ENCODE data around the gene MPST.
A peak's percentile ranks its signal among the peaks of the same experiment; 100 is the strongest.

Gene MPST

GRCh38 chr22:37072673-37073072 lies 53.1 kb downstream of the MPST start:
- H3K27ac ChIP-seq, result no peak overlapping the region
- TF ChIP-seq, protein P1, sequence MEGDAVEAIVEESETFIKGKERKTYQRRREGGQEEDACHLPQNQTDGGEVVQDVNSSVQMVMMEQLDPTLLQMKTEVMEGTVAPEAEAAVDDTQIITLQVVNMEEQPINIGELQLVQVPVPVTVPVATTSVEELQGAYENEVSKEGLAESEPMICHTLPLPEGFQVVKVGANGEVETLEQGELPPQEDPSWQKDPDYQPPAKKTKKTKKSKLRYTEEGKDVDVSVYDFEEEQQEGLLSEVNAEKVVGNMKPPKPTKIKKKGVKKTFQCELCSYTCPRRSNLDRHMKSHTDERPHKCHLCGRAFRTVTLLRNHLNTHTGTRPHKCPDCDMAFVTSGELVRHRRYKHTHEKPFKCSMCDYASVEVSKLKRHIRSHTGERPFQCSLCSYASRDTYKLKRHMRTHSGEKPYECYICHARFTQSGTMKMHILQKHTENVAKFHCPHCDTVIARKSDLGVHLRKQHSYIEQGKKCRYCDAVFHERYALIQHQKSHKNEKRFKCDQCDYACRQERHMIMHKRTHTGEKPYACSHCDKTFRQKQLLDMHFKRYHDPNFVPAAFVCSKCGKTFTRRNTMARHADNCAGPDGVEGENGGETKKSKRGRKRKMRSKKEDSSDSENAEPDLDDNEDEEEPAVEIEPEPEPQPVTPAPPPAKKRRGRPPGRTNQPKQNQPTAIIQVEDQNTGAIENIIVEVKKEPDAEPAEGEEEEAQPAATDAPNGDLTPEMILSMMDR (conservative IDR thresholded peaks at IDR 0.05), result no peak

GRCh38 chr22:37074537-37074936 lies 55.0 kb downstream of the MPST start:
- no peak overlapping the region for H3K27ac ChIP-seq
- TF ChIP-seq, protein P1 (conservative IDR thresholded peaks at IDR 0.05), result no peak

- TF ChIP-seq, protein P1 (conservative IDR thresholded peaks at IDR 0.05), result no peak
- H3K27ac ChIP-seq, result no peak overlapping the region
Observed at GRCh38 chr22:37075046-37075445, 55.5 kb downstream of the MPST start.

DNA sequence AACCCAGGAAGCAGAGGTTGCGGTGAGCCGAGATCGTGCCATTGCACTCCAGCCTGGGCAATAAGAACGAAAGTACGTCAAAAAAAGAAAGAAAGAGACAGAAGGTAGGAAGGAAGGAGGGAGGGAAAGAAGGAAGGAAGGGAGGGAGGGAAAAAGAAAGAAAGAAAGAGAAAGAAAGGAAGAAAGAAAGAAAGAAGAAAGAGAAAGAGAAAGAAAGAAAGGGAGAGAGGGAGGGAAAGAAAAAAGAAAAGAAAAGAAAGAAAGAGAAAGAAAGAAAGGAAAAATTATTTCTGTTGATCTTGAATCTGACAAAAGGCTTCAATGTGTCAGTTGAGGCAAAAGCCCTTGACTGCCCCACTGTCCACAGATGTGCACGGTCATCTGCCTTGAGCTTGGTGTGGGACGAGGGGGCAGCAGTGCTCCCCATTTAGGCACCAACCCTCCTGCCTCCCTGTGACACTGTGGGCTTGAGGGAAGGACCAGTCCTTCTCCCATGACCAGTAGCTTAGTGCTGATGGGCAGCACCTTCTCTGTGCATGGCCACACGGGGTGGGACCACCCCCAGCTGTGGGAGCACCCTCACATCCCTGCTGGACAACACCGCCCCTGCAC lies 56.4 kb downstream of the MPST start:
- no peak overlapping the region for H3K27ac ChIP-seq
- TF ChIP-seq, protein P1 (conservative IDR thresholded peaks at IDR 0.05), result no peak

DNA sequence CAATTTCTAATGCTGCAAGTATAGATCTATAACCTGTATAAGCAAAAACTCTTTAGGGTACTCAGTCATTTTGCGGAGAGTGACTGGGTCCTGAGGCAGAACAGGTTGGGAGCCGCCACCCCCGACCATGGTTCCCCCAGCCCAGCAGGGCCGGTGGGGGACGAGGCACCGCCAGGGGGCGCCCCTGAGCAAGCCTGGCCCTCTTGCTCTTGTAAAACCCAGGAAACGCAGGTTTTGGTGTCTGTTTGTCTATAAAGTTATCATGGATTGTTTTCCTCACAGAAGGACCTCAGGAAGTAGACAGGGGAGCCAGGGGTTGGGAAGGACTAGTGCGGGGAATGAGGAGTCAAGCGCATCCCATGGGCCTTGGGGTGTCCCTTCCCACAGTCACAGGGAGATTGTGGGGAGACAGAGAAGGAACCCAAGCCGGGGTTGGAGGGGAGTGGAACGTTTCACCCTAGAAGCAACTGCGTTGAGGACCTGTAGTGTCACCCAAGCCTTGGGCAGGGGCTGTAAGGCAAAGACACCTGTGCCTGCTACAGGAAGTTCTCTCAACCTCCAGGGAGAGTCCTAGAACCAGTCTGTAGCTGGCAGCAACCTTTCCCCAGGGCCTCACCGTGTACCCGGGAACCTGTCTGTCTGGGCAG lies 58.4 kb downstream of the MPST start:
- H3K27ac ChIP-seq, result no peak overlapping the region
- TF ChIP-seq, protein P1 (conservative IDR thresholded peaks at IDR 0.05), result peak; percentile 94

DNA sequence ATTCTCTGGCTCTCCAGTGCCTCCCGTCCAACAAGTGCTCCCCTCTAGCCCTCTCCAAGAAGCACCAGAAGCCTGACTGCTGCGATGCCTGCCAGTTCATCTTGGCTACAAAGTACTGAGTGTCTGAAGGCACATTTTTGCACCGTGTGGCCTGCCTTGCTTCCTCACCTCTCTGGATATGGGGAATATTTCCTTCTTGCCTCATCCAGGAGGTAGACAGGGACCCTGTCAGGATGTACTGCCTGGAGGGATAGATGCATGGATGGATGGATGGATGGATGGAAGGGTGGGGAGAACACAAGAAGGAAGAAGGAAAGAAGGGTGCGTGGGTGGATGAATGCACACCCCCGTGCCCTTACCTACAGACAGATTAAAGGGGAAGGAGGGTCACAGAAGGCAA lies 59.6 kb downstream of the MPST start:
- no peak overlapping the region for H3K27ac ChIP-seq
- TF ChIP-seq, protein P1 (conservative IDR thresholded peaks at IDR 0.05), result no peak

All from VCaP (cell line).